Islet precursor cell (in vitro differentiated cells): ENCODE results near the gene MMAA.
A peak's percentile ranks its signal among the peaks of the same experiment; 100 is the strongest.
"Not testable (repeated sequence)": the region's sequence is repeated elsewhere in the genome, so short reads cannot be mapped to it uniquely, and the experiment has no call there.

Experiments used
- DNase-seq: peaks from one replicate; pipeline ENCODE4 v3.0.0-alpha.2; 2018

MMAA gene

GRCh38 chr4:145635630-145636029 lies 16.4 kb downstream of the MMAA start:
- DNase-seq = no peak

- DNase-seq = no peak
Measured at GRCh38 chr4:145639186-145639698, 20.1 kb downstream of the MMAA start.

DNA sequence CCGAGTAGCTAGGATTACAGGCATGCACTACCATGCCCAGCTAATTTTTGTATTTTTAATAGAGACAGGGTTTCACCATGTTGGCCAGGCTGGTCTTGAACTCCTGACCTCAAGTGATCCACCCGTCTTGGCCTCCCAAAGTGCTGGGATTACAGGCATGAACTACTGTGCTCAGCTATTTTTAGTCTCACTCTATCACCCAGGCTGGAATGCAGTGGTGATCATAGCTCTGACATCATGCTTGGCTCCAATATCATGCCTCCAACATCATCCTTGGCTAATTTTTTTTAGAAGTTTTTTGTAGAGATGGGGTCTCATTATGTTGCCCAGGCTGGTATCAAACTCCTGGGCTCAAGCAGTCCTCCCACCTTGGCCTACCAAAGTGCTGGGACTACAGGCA lies 21.1 kb downstream of the MMAA start:
- DNase-seq = not testable (repeated sequence)

DNA sequence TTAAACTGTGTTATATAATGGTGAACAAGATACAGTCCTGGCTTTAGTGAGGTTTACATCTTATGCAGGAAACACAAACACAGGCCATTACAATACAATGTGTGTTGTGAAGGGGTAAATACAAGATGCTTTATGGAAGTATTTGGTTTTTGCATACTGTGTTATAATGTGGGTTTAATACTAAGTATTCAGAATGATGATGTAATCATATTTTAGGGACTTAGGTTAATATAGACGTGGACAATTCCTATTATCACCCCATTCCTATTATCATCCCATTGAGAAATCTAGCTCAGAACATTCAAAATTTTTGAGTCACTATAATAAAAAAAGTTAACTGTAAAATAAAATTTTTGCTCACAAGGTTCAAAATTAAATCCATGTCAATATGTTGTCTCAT lies 24.1 kb downstream of the MMAA start:
- no peak for DNase-seq

DNA sequence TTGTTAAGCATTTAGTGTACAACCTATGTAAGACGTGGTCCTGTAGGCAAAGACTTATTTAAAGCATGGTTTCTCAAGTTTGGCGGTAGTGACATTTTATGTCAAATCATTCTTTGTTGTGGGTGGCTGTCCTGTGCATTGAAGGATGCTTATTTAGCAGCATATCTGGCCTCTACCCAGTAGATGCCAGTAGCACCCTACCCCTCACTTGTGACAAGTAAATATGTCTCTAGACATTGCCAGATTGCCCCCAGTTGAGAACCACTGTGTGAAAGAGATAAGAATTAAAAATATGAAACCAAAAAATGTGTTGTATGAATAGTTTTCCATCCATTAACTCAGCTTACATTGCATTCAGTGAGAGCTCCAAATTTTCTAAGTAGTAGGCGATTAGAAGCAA lies 25.5 kb downstream of the MMAA start:
- DNase-seq = no peak

- no peak for DNase-seq
Measured at GRCh38 chr4:145656156-145656555, 37.0 kb downstream of the MMAA start.

DNA sequence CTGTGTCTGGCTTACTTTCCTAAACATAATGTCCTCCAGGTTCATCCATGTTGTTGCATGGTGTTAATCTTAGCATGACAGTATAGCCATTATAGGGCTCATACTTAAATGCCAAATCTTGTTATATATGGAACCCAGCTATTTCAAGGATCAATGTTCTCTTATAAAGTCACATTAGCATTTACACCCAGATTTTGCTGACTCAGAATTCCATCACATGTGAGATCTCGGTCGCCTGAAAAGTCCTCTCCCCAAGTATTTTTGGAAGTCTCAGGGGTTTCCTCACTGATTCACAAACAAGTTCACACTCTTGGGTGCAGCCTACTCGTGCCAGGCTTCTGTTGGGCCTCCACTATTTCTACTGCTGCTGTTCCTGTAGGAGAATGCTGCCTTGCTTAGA lies 40.9 kb downstream of the MMAA start:
- DNase-seq = no peak

DNA sequence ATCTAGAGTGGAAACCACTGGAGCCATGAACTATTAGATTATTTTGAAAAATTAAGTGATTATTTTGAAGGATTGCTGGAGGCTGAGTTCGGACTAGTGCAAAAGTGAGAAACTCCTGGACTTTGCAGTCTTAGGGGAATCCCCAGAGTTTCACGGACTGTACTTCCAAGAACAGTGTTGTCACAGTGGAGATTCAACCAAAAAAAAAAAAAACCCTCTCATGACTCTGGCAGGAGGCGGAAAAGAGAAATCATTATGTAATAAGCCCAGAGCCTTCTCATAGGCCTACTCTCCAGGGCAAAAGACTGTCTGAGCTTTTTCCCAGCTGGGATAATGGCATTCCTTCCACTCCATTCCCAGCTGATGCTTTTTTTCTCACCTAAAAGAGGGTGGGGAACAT lies 44.0 kb downstream of the MMAA start:
- no peak for DNase-seq

DNA sequence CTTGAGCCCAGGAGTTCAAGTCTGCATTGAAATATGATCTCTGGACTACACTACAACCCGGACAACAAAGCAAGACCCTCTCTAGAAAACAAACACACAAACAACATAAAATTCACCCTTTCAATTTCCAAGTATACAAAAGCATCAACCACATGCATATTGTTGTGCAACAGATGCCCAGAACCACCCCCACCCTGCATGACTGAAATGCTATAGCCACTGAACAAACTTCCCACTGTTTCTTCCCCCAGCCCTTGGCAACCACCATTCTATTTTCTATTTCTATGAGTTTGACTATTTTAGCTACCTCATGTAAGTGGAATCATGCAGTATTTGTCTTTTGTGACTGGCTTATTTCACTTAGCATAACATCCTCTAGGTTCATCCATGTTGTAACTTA lies 46.6 kb downstream of the MMAA start:
- DNase-seq = no peak

GRCh38 chr4:145670422-145670821 lies 51.2 kb downstream of the MMAA start:
- no peak for DNase-seq

GRCh38 chr4:145679520-145679919 lies 60.3 kb downstream of the MMAA start:
- peak; percentile 71 for DNase-seq

- no peak for DNase-seq
Measured at GRCh38 chr4:145679991-145680455, 60.8 kb downstream of the MMAA start, which contains the start of gene C4orf51. C4orf51 (plus strand) TSS chr4:145680146; CDS start chr4:145680204, 58 bp downstream.

- DNase-seq = no peak
Measured at GRCh38 chr4:145680902-145681301, 61.7 kb downstream of the MMAA start.

- DNase-seq = no peak
Measured at GRCh38 chr4:145681518-145681917, 62.3 kb downstream of the MMAA start.

DNA sequence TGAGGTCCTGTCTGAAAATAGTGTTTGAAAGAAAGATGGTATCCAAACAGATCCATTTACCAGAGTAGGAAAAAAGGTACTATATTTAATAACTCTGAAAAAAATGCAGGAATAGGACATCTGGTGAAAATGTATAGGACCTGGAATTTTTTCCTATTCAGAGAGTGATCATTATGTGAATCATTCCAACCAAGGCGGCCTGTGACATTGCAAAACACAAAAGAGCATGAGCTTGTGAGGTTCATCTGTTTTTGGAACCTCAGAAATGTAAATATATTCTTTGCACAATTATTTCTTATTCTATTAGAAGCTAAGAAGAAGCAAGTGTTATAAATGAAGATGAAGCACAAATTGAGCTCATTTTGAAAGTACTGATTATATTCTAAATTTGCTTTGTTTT lies 62.8 kb downstream of the MMAA start:
- no peak for DNase-seq

DNA sequence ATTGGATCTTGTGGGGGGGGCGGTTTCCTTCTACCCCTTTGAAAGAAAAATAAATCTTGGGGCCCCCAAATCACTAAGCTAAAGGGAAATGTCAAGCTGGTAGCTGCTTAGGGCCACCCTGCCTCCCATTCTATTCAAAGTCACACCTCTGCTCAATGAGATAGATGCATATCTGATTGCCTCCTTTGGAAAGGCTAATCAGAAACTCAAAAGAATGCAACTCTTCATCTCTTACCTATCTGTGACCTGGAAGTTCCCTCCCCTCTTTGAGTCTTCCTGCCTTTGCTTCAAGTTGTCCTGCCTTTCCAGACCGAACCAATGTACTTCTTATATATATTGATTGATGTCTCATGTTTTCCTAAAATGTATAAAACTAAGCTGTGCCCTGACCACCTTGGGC lies 67.8 kb downstream of the MMAA start:
- DNase-seq = no peak

DNA sequence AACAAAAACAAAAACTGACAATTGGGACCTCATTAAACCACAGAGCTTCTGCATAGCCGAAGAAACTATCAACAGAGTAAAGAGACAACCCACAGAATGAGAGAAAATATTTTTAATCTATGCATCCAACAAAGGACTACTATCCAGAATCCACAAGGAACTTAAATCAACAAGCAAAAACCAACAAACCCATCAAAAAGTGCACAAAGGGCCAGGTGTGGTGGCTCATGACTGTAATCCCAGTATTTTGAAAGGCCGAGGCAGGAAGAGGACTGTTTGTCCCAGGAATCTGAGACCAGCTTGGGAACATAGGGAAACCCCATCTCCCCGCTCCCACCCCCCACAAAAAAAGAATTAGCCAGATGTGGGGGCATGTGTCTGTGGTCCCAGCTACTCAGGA lies 71.4 kb downstream of the MMAA start:
- no peak for DNase-seq

- not testable (repeated sequence) for DNase-seq
Measured at GRCh38 chr4:145691416-145691815, 72.2 kb downstream of the MMAA start.

DNA sequence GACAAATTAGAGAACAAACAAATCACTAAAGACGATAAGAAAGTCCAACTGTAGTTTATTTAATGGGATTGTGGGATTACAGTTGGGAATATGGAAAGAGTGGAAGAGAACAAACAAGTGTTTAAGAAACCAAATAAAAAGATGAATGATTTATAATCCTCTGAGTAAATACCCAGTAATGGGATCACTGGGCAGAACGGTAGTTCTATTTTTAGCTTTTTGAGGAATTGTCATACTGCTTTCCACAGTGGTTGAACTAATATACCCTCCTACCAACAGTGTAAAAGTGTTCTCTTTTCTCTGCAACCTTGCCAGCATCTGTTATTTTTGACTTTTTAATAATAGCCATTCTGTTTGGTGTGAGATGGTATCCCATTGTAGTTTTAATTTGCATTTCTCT lies 75.7 kb downstream of the MMAA start:
- no peak for DNase-seq

DNA sequence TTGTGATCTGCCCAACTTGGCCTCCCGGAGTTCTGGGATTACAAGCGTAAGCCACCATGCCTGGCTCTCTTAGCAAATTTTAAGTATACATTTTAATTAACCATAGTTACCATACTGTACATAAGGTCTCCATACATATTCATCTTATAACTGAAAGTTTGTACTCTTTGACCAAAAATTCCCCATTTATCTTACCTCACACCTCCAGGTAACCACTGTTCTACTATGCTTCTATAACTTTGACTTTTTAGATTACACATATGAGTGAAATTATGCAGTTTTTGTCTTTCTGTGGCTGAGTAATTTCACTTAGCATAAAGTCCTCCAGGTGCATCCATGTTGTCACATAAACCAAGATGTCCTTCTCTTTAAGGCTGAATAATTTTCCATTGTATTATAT lies 78.1 kb downstream of the MMAA start:
- no peak for DNase-seq

DNA sequence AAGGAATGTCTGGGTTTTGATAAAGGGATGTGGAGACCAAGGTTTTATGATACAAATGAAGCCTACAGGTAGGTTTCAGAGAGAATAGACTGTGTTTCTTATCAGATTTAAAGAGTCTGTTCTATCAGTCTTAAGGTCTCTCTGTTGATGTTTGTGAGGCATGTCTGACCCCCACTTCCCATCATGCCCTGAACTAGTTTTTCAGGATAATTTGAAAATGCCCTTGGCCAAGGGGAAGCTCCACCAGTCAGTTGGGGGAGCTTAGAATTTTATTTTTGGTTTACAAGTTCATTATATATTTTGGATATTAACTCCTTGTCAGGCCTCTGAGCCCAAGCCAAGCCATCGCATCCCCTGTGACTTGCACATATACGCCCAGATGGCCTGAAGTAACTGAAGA lies 79.3 kb downstream of the MMAA start:
- no peak for DNase-seq

DNA sequence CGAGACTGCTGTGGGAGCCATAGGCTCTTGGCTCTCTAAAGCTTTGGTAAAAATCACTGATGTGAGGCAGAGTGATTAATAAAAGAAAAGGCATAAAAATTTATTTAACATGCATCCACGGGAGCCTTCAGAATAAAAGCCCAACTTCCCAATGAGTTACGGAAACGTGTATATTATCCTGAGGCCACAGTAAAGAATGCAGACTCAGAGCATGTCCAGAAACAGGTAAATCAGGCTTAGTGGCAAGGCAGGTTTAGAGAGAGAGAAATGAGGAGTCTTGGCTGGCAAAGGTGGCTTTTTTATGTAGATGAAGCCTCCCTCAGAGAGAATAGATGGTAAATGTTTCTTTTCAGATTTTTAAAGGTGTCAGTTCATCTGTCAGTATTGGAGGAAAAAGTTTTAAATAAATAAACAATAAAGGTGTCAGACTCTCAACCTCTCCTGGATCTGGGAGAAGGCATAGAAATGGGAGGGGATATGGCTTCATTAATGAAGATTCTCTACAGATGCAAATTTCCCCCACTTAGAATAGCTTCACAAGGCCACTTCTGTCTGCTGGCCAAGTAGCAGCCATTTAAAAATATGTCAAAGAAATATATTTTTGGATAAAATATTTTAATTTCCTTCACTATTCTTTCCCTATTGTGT lies 84.8 kb downstream of the MMAA start:
- peak; percentile 64 for DNase-seq

DNA sequence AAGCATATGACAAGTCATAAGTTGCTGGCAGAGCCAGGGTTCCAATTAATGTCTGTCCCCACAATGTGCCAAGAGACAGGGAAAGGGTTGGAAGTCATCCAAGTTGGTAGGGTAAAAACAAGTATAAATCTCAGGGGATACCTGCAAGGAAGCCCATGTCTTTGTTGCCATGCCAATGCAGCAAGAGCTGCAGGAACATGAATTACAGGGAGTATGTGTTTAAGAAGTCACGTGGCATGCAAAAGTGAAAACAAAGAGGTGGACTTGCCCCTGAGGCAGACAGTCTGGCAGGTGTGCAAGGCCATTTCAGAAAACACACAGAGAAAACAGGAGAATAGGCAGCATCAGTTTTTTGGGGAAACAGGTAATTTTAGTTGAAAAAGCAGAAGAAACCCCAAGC lies 90.2 kb downstream of the MMAA start:
- no peak for DNase-seq
